Stimulated activated CD4-positive, alpha-beta T cell treated with anti-CD3 and anti-CD28 coated beads, Interleukin-12 subunit alpha, Interleukin-12 subunit beta, amount 100 ng/mL, for 24 hours (primary cell): ENCODE data around the gene NTSR1.

Experiments
- DNase-seq, 2 experiments: peaks; one replicate each; pipeline ENCODE4 v3.0.0-alpha.2; 2020; ENCODE audit warnings: low read depth in 2 of 2

Gene NTSR1

GRCh38 chr20:62709537-62709905 lies 885 bp downstream of the NTSR1 start:
- no peak for DNase-seq

GRCh38 chr20:62710221-62710885 lies 1.7 kb downstream of the NTSR1 start:
- no peak for DNase-seq

DNA sequence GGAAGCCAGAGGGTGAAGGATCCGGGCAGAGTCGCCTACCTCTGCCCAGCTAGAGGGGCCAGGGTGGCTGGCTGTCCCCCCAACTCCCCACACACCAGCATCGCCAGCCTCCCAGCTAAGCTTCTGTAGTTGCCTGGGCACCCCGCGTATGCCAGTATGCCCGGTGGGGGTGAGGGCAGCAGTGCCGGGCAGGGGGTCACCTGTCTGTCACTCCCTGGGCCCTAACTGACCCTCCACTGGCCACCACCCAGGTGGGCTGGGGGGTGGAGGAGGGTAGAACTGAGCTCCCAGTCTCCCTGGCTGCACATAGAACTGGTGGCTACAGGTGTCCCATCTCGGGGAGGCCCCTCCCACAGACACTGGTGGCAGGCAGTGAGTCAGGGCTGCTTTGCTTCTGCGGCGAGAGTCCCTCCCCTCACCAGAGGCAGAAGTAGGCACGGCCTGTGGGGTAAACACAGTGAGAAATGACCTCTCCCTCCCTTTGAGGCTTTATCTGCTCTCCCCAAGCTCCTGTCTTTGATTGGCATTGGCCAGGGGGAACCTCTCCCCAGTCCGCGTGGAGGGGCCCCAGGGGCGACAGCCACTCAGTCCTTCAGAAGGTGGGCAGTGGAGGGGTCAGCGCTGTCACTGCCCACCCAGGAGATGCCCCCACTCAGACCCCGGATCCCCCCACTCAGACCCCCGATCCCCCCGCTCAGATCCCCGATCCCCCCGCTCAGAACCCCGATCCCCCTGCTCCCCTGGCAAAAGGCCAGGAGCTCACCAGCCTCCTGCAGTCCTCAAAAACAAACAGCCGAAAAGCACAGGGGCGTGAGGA lies 2.5 kb downstream of the NTSR1 start:
- DNase-seq, result no peak

DNA sequence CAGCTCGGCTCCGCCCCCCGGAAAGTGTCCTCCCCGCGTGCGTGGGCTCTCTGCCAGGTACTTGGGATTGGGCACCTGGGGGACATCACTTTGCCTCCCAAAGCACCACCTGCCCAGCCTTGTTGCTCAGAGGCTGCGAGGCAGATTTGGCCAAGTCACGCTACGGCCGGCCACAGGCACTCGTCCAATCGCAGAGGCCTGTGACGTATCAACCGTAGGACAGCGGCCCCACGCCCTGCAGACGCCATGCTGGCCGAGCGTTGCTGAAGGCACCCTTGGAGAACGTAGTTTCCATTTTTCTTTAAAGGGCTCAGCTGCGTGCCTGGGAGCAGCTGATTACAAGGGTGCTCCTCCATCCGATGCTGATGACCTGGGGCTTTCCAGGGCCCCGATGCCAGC lies 3.1 kb downstream of the NTSR1 start:
- DNase-seq, result no peak

GRCh38 chr20:62712606-62713005 lies 4.0 kb downstream of the NTSR1 start:
- no peak for DNase-seq

GRCh38 chr20:62714006-62714405 lies 5.4 kb downstream of the NTSR1 start:
- DNase-seq, result no peak

DNA sequence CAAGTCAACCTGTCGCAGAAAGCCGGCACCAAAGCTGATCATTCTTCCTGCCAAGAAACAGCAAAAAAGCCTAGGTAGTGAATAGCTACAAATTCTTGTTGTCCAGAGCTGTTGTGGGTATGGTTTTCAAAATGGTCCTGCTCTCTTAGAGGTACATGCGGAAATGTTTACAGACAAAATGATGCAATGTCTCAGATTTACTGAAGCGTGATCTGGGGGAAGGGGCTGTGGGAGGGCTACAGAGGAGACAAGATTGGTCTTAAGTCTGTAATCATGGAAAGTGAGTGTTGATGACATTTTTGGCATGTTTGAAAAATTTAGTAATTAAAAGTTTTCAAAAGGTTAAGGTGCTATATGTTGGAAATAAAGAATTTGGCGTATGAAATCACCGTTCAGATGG lies 6.2 kb downstream of the NTSR1 start:
- no peak for DNase-seq

DNA sequence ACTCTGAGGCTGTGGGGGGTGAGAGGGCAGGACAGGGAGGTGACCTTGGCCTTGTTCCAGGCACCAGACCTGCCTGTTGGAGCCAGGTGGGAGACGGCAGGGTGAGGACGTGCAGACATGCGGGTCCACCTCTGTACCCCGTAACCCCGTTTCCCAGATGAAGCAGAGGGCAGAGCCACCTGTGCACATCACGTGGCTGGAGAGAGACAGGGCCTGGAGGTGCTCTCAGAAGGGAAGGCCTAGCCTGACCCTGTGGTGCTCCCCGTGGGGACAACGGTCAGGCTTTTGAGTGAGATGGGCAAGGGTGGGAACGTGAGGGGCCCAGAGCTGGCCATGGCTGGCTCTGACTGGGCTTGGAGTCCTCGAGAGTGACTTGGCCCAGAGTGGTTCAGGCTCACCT lies 6.6 kb downstream of the NTSR1 start:
- no peak for DNase-seq

- DNase-seq, result peak in 1 of 2 experiments; percentile 17
Measured at GRCh38 chr20:62716198-62716940, 7.7 kb downstream of the NTSR1 start.

- no peak for DNase-seq
Measured at GRCh38 chr20:62716941-62717310, 8.3 kb downstream of the NTSR1 start.

- no peak for DNase-seq
Measured at GRCh38 chr20:62717933-62718332, 9.3 kb downstream of the NTSR1 start.

DNA sequence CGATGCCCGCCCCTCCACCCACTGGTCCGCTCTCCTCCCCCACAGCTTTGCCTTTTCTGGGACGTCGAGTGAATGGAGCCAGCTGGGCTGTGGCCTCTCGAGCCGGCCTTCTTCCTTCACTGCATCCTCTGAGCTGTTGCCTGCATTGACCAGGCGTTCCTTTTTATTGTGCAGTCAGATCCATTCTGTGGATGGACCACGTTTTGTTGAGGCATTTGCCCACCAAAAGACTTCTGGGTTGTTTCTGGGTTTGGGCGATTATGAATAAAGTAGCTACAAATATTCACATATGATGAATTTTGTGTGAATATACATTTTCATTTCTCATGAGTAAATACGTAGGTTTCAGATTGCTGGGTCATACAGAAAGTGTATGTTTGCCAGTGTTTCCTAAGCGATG lies 9.9 kb downstream of the NTSR1 start:
- DNase-seq, result no peak

DNA sequence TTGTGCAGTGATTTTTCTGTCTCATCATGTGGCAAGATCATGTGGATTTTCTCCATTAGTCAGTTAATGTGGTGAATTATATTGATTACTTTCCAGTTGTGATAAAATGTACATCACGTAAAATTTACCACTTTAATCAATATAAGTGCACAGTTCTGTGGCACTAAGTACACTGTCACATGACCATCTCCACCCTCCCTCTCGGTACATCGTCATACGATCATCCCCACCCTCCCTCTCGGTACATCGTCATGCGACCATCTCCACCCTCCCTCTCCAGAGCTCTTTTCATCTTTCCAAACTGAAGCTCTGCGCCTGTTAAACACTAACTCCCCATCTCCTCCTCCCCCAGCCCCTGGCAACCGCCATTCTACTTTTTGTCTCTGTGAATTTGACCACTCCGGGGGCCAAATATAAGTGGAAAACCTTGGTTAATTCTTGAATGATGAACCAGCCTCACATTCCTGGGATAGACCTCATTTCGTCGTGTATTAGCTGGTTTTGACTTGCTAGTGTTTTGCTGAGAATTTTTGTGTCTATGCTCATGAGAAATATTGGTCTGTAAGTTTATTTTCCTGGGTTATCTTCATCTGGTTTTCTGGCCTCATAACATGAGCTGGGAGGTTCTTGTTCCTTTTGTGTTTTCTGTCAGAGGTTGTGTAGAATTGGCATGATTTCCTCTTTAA lies 10.8 kb downstream of the NTSR1 start:
- DNase-seq, result no peak

GRCh38 chr20:62721511-62722370 lies 13.1 kb downstream of the NTSR1 start:
- DNase-seq, result no peak

DNA sequence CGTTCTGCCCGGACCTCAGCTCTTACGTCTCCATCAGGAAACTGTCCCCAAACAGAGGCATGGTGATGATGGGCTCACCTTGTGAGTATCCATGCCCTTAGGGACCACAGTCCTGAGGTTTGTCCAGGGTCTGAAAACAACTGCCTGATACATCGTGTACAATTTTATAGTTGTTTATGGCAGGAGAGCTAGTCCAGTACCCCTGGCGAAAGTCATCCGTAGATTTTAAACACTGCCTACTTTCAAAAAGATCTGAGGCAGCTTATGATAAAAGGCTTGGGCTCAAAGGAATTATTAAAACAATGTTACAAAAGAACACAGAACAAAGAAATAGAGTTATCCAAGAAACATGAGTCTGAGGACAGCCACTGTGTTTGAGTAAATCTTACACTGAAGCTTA lies 14.0 kb downstream of the NTSR1 start:
- DNase-seq, result no peak

GRCh38 chr20:62723351-62723750 lies 14.7 kb downstream of the NTSR1 start:
- DNase-seq, result no peak

DNA sequence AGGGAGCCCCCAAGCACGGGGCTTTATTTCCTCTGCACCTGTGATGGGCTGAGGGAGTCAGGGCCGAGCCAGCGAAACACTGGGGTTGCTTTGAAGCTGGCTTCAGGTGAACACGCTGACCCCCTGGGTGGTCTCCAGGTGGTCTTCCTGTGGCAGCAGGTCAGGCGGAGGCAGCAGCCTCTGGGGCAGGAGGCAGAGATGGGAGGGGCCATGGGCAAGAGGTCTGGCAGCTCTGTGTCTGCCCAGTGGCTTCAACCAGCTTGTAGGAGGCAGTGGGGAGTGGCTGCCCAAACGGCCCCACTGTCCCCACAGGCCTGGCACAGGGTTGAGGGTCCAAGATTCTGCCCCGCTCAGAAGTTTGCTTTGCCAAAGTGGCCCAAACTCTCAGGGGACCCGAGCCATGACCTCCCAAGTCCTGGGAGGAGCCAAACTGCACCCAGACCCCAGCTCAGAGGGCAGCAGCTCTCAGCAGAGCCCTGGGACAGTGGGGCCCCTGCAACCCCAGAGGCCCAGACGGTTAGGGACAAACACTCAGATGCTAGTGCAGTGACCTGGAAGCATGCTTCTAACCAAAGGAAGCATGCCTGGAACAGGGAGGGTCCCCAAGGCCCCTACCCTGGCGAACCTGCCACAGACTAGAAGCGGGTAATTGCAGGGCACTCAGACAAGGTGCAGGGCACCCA lies 15.3 kb downstream of the NTSR1 start:
- no peak for DNase-seq

- DNase-seq, result no peak
Measured at GRCh38 chr20:62724692-62725595, 16.3 kb downstream of the NTSR1 start.

DNA sequence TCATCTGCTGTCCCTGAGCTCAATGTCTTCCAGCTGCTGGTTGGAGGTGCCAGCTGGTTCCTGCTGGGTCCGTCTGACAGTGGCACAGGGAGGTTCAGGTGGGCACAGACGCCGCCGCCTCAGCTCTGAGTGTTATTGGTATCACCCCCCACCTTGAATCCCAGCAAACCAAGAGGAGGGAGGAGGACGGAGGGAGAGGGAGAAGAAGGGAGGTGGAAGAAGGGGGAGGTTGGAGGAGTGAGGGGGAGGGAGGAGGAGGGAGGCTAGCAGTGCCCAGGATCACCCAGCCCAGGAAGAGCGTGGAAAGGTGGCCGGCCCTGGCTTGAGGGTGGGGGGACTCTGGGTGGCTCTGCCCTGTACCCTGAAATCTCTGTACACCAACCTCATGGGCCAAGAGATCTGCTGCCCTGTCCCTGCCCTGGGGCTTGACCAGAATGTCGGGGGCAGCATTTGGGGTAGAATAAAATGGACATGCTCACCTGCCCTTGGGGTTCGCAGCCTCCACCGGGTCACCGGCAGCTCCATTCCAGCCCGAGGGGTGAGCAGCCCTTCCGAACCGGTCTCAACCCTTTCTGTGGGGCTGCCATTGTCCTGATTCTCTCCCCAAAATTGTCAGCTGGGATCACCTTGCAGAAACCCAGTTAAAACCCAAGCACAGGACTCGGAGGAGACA lies 17.1 kb downstream of the NTSR1 start:
- DNase-seq, result no peak
